Measurements from ENCODE around the gene CCR5AS.

DNA sequence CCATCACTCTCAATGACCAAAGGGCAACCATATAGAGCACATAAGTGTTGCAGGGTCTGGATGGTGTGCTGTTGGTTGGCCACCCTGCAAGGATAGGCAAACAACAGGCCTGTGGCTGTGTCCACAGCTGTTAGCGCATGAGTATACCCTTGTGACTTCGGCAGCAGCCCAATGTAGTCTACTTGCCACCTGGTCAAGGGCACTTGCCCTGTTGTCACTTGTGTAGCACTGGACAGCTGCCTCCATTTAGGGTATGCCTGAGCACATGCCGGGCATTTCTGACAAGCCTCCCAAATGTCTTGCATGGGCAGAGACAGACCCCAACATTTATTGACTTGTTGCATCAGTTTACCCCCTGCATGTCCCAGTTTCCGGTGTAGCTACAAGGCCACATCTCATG is 12.9 kb upstream of the CCR5AS start:
- TF ChIP-seq, protein P1, sequence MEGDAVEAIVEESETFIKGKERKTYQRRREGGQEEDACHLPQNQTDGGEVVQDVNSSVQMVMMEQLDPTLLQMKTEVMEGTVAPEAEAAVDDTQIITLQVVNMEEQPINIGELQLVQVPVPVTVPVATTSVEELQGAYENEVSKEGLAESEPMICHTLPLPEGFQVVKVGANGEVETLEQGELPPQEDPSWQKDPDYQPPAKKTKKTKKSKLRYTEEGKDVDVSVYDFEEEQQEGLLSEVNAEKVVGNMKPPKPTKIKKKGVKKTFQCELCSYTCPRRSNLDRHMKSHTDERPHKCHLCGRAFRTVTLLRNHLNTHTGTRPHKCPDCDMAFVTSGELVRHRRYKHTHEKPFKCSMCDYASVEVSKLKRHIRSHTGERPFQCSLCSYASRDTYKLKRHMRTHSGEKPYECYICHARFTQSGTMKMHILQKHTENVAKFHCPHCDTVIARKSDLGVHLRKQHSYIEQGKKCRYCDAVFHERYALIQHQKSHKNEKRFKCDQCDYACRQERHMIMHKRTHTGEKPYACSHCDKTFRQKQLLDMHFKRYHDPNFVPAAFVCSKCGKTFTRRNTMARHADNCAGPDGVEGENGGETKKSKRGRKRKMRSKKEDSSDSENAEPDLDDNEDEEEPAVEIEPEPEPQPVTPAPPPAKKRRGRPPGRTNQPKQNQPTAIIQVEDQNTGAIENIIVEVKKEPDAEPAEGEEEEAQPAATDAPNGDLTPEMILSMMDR (IDR thresholded peaks at IDR 0.05): no peak
- no peak for TF ChIP-seq POLR2A (IDR thresholded peaks at IDR 0.05)
